H1 (cell line): Measurements from ENCODE around the gene UBE2A. TPM values are rescaled to one million over a fixed set of nuclear protein-coding genes. Genes with fewer than 3 reads are reported as not detected.

Experiments used
- EZH2 ChIP-seq: fragments of 200-600 bp; sonication (generic); IDR thresholded peaks from 2 replicates; pipeline ENCODE4 v1.7.1; 2012; ENCODE audit warnings: low read depth, mild to moderate bottlenecking, moderate library complexity, low read length, inconsistent platforms; ENCODE audit not compliant: severe bottlenecking
- GABPA ChIP-seq: IDR thresholded peaks from 2 replicates; pipeline ENCODE4 v1.6.1; 2011; ENCODE audit warnings: mild to moderate bottlenecking, low read length, moderate library complexity, borderline replicate concordance; ENCODE audit not compliant: insufficient read depth
- NANOG ChIP-seq: IDR thresholded peaks from 2 replicates; pipeline ENCODE4 v1.6.1; 2011; ENCODE audit warnings: low read length, low read depth, mild to moderate bottlenecking, inconsistent platforms; ENCODE audit not compliant: insufficient read depth, poor library complexity, severe bottlenecking
- RXRA ChIP-seq: IDR thresholded peaks from 2 replicates; pipeline ENCODE4 v1.6.1; 2011; ENCODE audit warnings: low read depth, mild to moderate bottlenecking, low read length, moderate library complexity; ENCODE audit not compliant: insufficient read depth
- polyA plus RNA-seq, 7 experiments: library from polyadenylated mRNA; depleted of rRNA in 3 of 7; stranded (reverse) in 5 of 7; unstranded in 2 of 7; fragments of >200 nt in 5 of 7; fragments of 200-250 nt in 2 of 7; gene quantifications; 1 replicate in 5 of 7; 2 replicates in 1 of 7; 4 replicates in 1 of 7; pipeline versions ENCODE4 v1.2.1 to v1.2.3, GENCODE V29; 2011 to 2013; ENCODE audit warnings: missing spikeins in 2 of 7, mixed read lengths in 2 of 7
- total RNA-seq: library from RNA; stranded (reverse); fragmentation: NEBNext Ultra II Directional; extraction: Animal tissue kit (Norgen Biotek cat#: 25700); gene quantifications from 2 replicates; pipeline ENCODE4 v1.2.1, GENCODE V29; 2021
- TF ChIP-seq, protein P1 (sequence below), 3 experiments: IDR thresholded peaks; 1 replicate in 2 of 3; 2 replicates in 1 of 3; pipeline versions ENCODE4 v1.5.1 to v1.6.1; 2011; ENCODE audit warnings: low read length in 3 of 3, mild to moderate bottlenecking in 3 of 3, inconsistent platforms in 2 of 3, low read depth in 1 of 3, moderate library complexity in 1 of 3; ENCODE audit not compliant: insufficient read depth in 1 of 3; ENCODE audit errors: control extremely low read depth in 1 of 3
- TF ChIP-seq, protein P2 (sequence below): IDR thresholded peaks from 2 replicates; pipeline ENCODE4 v1.6.1; 2012; ENCODE audit warnings: inconsistent platforms

The UBE2A gene
- total and polyA plus RNA-seq, 2 of the 8 experiments (the other 6 are each of a cell fraction or from before 2014, with no cell fraction given) = 24.8 to 43.9 TPM

DNA sequence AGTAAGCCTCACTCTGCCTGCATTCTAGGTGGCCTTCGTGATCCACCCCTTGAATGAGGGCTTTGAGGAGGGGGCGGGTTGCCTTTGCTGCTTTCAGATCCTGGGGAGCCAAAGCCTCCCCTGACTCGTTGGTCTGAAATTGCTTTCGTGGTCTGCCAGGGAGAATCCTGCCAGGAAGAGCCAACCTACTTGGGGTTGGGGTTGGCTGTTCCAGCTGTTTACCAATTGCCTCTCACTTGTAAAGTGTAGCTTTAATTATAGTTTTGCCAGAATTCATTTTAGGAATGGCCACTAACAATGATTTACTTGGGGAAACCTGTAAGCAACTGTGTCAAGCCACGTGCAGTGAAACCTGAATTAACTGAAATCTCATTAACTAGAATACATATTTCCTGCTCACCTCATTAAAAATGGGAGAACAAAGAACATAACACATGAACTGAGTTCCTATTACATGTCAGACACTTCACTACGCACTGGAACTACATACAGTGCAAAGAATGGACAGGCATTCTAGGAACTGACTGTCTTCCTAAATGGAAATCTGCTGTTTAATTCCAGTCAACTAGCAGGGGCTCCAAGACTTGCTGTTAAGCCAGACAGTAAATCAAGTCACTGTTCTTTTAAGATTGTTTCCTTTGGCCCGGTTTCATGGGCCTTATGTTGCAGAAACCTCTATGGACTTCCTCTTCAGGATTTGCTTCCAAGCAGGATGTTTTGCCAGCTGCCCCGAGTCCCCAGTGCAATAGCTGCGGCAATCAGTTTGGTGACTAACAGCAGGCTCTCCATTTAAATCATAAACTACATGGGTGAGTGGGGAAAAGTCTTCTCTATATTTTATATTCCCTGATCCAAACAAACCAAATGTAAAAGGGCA is 48.2 kb downstream of the UBE2A start (continued):
- TF ChIP-seq, protein P1, sequence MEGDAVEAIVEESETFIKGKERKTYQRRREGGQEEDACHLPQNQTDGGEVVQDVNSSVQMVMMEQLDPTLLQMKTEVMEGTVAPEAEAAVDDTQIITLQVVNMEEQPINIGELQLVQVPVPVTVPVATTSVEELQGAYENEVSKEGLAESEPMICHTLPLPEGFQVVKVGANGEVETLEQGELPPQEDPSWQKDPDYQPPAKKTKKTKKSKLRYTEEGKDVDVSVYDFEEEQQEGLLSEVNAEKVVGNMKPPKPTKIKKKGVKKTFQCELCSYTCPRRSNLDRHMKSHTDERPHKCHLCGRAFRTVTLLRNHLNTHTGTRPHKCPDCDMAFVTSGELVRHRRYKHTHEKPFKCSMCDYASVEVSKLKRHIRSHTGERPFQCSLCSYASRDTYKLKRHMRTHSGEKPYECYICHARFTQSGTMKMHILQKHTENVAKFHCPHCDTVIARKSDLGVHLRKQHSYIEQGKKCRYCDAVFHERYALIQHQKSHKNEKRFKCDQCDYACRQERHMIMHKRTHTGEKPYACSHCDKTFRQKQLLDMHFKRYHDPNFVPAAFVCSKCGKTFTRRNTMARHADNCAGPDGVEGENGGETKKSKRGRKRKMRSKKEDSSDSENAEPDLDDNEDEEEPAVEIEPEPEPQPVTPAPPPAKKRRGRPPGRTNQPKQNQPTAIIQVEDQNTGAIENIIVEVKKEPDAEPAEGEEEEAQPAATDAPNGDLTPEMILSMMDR (IDR thresholded peaks at IDR 0.05; ENCODE audit: control extremely low read depth in 1 of 3, insufficient read depth in 1 of 3, low read depth in 1 of 3, low read length in 3 of 3) = no peak
- no peak for TF ChIP-seq EZH2
- TF ChIP-seq, protein P2, sequence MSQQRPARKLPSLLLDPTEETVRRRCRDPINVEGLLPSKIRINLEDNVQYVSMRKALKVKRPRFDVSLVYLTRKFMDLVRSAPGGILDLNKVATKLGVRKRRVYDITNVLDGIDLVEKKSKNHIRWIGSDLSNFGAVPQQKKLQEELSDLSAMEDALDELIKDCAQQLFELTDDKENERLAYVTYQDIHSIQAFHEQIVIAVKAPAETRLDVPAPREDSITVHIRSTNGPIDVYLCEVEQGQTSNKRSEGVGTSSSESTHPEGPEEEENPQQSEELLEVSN = no peak
- TF ChIP-seq GABPA = no peak
- no peak for TF ChIP-seq RXRA
- no peak for TF ChIP-seq NANOG
